KMS-11 (cell line): ENCODE measurements around the gene CD27.
"Not testable (repeated sequence)": the region's sequence is repeated elsewhere in the genome, so short reads cannot be mapped to it uniquely, and the experiment has no call there.

Source experiments
- H2AFZ ChIP-seq: fragments of 200-600 bp; sonication (generic); 2 replicates; pipeline ENCODE4 v1.6.1; 2016; ENCODE audit warnings: antibody characterized with exemption, mixed run types, low read depth
- H3K27ac ChIP-seq: fragments of 200-600 bp; sonication (generic); 2 replicates; pipeline ENCODE4 v1.6.1; 2016; ENCODE audit warnings: mild to moderate bottlenecking, mixed run types
- H3K27me3 ChIP-seq: fragments of 200-600 bp; sonication (generic); 2 replicates; pipeline ENCODE4 v1.6.1; 2017; ENCODE audit warnings: mild to moderate bottlenecking, low read depth, mixed run types, moderate library complexity; ENCODE audit not compliant: insufficient read depth
- H3K36me3 ChIP-seq: fragments of 200-600 bp; sonication (generic); 2 replicates; pipeline ENCODE4 v1.6.1; 2017; ENCODE audit warnings: mild to moderate bottlenecking, mixed run types; ENCODE audit not compliant: insufficient read depth
- H3K4me1 ChIP-seq: fragments of 200-600 bp; sonication (generic); 2 replicates; pipeline ENCODE4 v1.6.1; 2016; ENCODE audit warnings: mild to moderate bottlenecking, low read depth, mixed run types; ENCODE audit not compliant: poor library complexity, severe bottlenecking
- H3K4me2 ChIP-seq: fragments of 200-600 bp; sonication (generic); 2 replicates; pipeline ENCODE4 v1.7.0; 2016; ENCODE audit warnings: mild to moderate bottlenecking, mixed run types
- H3K4me3 ChIP-seq: fragments of 200-600 bp; sonication (generic); IDR thresholded peaks from 2 replicates; pipeline ENCODE4 v1.6.1; 2017; ENCODE audit warnings: low read depth, low read length, mixed read lengths; ENCODE audit not compliant: insufficient read depth
- H3K79me2 ChIP-seq: fragments of 200-600 bp; sonication (generic); 2 replicates; pipeline ENCODE4 v1.6.1; 2016; ENCODE audit warnings: low read depth, mixed run types; ENCODE audit not compliant: insufficient read depth
- H3K9ac ChIP-seq: fragments of 200-600 bp; sonication (generic); 2 replicates; pipeline ENCODE4 v1.6.1; 2016; ENCODE audit warnings: mild to moderate bottlenecking, mixed run types
- H4K20me1 ChIP-seq: fragments of 200-600 bp; sonication (generic); 2 replicates; pipeline ENCODE4 v1.6.1; 2016; ENCODE audit warnings: mild to moderate bottlenecking, mixed run types; ENCODE audit not compliant: insufficient read depth
- CTCF ChIP-seq: fragments of 200-600 bp; sonication (generic); conservative IDR thresholded peaks from 2 replicates; pipeline ENCODE4 v1.6.1; 2017; ENCODE audit warnings: low read depth, mild to moderate bottlenecking, antibody characterized with exemption, low read length, moderate library complexity, mixed read lengths

Gene CD27

GRCh38 chr12:6493497-6494257, 48.9 kb downstream of the CD27 start, which contains the start of gene NCAPD2:
NCAPD2 (plus strand) TSS chr12:6494102; CDS start chr12:6495099, 997 bp downstream.
- peaks cover 16% of the 10 kb centered on the region for H3K4me1 ChIP-seq
- peak within 1 kb of the TSS; percentile 27 for H2AFZ ChIP-seq
- H3K79me2 ChIP-seq = peaks cover 35% of the 10 kb centered on the region
- TF ChIP-seq CTCF = peak; percentile 21; the same call in 1 of the 2 replicates
- no peaks in the 10 kb centered on the region for H4K20me1 ChIP-seq
- H3K4me3 ChIP-seq = peak within 1 kb of the TSS; percentile 51
- peak within 1 kb of the TSS; percentile 93 for H3K27ac ChIP-seq
- peak within 1 kb of the TSS; percentile 86 for H3K9ac ChIP-seq
- no peaks in the 10 kb centered on the region for H3K27me3 ChIP-seq
- peak within 1 kb of the TSS; percentile 83 for H3K4me2 ChIP-seq
- H3K36me3 ChIP-seq = no peaks in the 10 kb centered on the region

GRCh38 chr12:6494258-6494743, 49.5 kb downstream of the CD27 start:
- H3K4me3 ChIP-seq = peak overlapping the region; percentile 51
- TF ChIP-seq CTCF = no peak
- H3K79me2 ChIP-seq = peaks cover 35% of the 10 kb centered on the region
- no peaks in the 10 kb centered on the region for H3K27me3 ChIP-seq
- H3K9ac ChIP-seq = peak overlapping the region; percentile 86; the same call in 1 of the 2 replicates
- no peaks in the 10 kb centered on the region for H3K36me3 ChIP-seq
- H3K27ac ChIP-seq = peak overlapping the region; percentile 93
- peaks cover 16% of the 10 kb centered on the region for H3K4me1 ChIP-seq
- H3K4me2 ChIP-seq = peak overlapping the region; percentile 83
- no peaks in the 10 kb centered on the region for H4K20me1 ChIP-seq
- peak overlapping the region; percentile 27; the same call in 1 of the 2 replicates for H2AFZ ChIP-seq

- Histone ChIP-seq H3K9ac (peak overlapping the region; percentile 86; the same call in 1 of the 2 replicates), H3K27ac (no peak overlapping the region; the same call in 1 of the 2 replicates), H2AFZ (no peak overlapping the region), H3K27me3 (no peaks in the 10 kb centered on the region), H3K4me2 (peak overlapping the region; percentile 83), H3K79me2 (peaks cover 35% of the 10 kb centered on the region), H3K4me1 (peaks cover 16% of the 10 kb centered on the region), H3K36me3 (no peaks in the 10 kb centered on the region), H4K20me1 (no peaks in the 10 kb centered on the region), H3K4me3 (no peak overlapping the region)
- no peak for TF ChIP-seq CTCF
These were observed 50.2 kb downstream of the CD27 start for GRCh38 chr12:6494968-6495367.

- H4K20me1 ChIP-seq, H2AFZ ChIP-seq, H3K27ac ChIP-seq, H3K4me3 ChIP-seq, H3K36me3 ChIP-seq, H3K4me2 ChIP-seq, H3K9ac ChIP-seq, H3K27me3 ChIP-seq: not testable (repeated sequence)
- peaks cover 13% of the 10 kb centered on the region for H3K4me1 ChIP-seq
- peaks cover 45% of the 10 kb centered on the region for H3K79me2 ChIP-seq
These were observed 52.5 kb downstream of the CD27 start for GRCh38 chr12:6497291-6497690.

GRCh38 chr12:6500466-6500865, 55.7 kb downstream of the CD27 start:
- no peak for TF ChIP-seq CTCF
- H3K36me3 ChIP-seq = no peaks in the 10 kb centered on the region
- peaks cover 47% of the 10 kb centered on the region for H3K79me2 ChIP-seq
- no peak overlapping the region for H3K9ac ChIP-seq
- H2AFZ ChIP-seq = no peak overlapping the region
- no peaks in the 10 kb centered on the region for H4K20me1 ChIP-seq
- no peaks in the 10 kb centered on the region for H3K27me3 ChIP-seq
- no peak overlapping the region for H3K4me2 ChIP-seq
- H3K4me1 ChIP-seq = peaks cover 14% of the 10 kb centered on the region
- no peak overlapping the region for H3K27ac ChIP-seq
- H3K4me3 ChIP-seq = no peak overlapping the region
